GM21515 (cell line): Measurements from ENCODE around the gene TMEM116.

Experiments used
- ATAC-seq: cut with Tn5 transposase; IDR thresholded peaks from one replicate; pipeline ENCODE4 v1.9.1; 2021; ENCODE audit not compliant: unreplicated experiment

The TMEM116 gene

DNA sequence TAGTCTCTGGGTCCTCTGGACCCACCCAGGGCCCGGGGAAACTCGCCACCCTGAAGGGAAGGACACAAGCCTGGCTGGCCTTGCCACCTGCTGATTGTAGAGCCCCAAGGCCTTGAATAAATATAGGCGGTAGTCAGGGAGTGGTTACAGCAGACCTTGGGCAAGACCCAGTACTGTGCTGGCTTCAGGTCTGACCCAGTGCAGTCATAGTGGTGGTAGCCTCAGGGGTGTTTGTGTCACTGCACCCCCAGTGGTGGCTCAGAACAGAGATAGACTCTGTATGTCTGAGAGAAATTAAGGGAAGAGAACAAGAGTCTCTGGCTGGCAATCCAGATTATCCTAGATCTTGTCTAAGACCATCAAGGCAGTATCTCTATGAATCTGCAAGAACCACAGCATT lies 107.5 kb downstream of the TMEM116 start:
- ATAC-seq, result no peak

DNA sequence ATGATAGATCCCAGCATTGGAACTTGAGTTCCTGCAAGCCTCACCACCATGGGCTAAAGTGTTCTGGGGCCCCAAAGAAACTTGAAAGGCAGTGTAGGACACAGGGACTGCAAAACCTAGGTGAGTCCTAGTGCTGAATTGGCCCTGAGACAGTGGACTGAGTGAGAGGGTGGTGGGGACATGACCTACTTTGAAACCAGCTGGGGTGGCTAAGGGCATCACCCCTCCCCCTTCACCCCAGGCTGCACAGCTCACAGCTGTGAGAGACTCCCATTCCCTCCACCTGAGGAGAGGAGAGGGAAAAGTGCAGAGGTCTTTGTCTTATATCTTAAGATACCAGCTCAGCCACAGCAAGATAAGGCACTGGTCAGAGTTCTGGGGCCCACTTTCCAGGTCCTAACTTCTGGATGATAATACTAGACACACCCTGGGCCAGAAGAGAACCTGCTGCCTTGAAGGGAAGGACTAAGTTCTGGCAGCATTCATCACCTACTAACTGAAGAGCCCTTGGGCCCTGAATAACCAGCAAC lies 108.5 kb downstream of the TMEM116 start:
- ATAC-seq, result no peak

DNA sequence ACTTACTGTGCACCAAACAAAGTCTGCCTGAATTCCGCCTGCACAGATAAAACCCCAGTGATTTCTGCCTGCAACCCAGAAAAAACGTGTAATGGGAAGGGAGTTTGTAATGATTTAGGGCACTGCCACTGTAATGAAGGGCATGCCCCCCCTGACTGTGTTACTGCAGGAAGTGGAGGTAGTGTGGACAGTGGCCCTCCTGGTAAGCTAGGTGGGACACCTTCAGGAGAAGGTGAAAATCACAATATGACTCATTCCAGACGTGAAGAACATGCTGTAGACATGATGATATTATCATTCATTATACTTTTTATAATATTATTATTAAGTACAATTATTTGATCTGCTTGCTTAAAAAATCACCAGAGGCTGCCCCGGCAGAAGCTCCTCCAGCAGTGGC lies 111.8 kb downstream of the TMEM116 start:
- ATAC-seq, result no peak

DNA sequence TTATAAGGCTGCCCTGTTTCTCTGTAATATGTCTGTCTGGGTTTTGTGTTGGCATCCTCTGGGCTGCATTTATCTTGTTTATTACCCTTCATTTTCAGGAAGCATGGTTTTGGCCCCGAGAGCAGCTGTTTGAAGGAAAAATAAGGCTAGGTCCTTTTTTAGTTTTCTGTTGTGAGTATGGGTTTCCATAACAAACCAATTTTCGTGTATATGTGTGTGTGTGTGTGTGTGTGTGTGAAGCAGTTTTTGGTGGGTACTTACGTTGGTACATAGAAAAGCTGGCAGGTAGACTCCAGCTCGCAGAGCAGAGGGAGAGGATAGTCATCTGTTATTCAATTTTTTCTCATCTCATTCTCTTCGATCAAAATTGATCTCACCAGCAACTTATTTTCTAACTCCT lies 118.4 kb downstream of the TMEM116 start:
- ATAC-seq, result no peak

DNA sequence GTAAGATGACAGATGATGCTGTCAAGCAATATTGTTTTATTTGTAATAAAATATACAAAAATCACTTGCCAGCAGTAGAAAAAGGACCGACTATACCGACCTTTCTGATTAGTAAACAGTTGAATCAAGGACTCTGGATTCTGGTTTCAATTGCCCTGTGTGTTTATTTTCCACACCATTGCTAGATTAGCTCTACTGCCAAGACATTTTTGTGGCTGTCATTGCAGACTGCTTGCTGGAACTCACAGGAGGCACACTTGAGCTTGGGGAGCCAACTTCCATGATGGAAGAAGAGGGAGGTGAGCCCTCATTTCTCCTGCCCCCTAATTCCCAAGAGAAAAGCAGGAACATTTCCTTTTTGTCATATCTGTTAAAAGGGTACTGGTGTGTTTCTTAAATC lies 119.7 kb downstream of the TMEM116 start:
- no peak for ATAC-seq

DNA sequence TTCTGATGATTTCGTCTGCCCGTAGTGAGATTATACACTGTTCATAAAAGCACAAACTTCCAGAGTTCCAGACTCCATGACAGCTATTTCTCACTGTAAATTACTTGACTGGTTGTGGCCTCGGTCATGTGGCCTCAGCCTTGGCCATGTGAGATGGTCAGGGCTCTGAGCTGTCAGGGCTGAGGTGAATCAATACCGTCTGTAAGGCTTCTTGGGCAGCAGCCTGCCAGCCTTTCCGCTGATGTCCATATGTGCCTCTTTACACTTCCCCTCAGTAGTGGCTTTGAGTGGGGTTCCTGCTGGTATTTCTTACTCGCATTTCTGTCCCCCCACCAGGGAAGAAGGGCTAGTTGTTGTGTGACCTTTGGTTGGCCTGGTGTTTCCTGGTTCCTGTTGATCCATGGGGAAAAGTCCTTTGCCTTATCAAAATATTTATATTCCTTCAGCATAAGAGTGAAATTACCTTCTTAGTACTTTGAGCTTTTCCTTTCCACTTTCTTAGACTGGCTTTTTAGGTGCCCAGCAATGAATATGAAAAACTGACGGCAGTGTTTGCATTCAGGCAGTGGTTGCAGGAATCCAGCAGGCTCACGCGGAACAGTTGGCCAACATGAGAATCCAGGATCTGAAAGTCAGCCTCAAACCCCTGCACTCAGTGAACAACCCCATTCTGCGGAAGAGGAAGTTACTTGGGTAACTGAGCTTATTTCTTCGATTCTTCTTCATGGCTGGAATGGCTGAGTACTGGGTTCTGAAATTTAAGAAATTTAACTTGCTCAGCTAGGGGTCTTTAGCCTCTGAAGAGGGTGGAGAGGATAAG lies 124.8 kb downstream of the TMEM116 start:
- ATAC-seq, result no peak

DNA sequence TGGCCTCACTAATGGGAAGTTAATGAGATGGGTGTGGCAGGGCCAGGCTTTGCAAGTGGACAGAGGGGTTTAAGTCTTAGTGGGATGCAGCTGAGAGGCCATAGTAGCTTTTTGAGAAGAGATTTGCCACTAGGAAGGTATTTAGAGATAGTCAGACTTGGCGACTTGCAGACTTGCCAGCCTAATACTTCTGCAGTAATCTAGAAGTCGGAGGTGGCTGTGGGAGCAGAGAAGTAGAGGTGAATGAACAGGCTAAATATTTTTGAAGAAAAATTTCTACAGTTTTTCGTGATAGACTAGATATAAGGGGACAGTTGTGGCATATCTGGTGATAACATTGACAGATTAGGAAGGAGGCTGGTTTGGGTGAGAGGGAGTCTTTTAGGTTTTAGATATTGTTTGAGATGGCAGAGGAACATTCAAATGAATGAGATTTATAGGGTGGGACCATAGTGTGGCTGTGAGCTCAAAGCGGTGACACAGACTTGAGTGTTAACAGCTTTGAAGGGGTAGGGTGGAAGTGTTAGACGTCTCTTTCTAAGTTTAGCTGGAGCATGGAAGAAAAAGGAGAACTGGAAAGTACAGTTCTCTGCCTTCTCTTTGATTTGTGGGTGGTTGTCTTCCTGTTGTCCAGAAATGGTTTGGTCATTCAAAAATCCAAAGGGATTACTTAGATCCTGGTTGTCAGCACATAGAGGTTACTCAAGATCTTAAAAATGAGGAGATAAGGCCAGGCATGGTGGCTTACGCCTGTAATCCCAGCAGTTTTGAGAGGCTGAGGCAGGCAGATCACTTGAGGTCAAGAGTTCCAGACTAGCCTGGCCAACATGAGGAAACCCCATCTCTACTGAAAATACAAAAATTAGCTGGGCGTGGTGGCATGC lies 126.1 kb downstream of the TMEM116 start:
- no peak for ATAC-seq

DNA sequence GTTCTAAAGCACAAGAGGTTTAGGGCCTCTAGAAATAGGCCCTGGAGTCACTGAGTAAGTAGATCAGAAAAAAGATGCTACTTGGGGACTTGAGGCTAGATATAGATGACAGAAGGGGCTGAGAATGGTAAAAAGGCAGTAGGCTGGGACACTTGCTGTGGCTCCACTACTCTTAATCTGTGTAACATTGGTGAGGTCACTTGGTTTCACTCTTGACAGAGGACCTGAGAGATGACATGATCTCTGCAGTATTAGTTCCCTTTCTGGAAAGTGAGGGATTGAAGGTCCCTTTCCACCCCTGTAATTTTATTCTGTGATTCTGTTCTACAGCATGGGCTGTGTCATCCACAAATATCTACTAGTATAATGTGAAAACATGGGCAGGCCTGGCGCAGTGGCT lies 131.2 kb downstream of the TMEM116 start:
- no peak for ATAC-seq
